WTC11 (cell line): Measurements from ENCODE around the gene LCN12.

Experiments used
- ATF2 ChIP-seq: sonication (generic); formaldehyde crosslinking; IDR thresholded peaks from 2 replicates; pipeline ENCODE4 v1.8.1; 2022; ENCODE audit warnings: low read depth, missing genetic modification reagents, borderline replicate concordance
- CTCF ChIP-seq: fragments of 200-600 bp; IDR thresholded peaks from 2 replicates; pipeline ENCODE4 v1.8.0; 2022; ENCODE audit warnings: antibody characterized with exemption
- ELF4 ChIP-seq: sonication (generic); formaldehyde crosslinking; IDR thresholded peaks from 2 replicates; pipeline ENCODE4 v1.8.1; 2022; ENCODE audit warnings: low read depth, mild to moderate bottlenecking, moderate library complexity, missing genetic modification reagents
- FOXP1 ChIP-seq: sonication (generic); formaldehyde crosslinking; IDR thresholded peaks from 2 replicates; pipeline ENCODE4 v1.8.0; 2022; ENCODE audit warnings: missing genetic modification reagents, mild to moderate bottlenecking, moderate library complexity, borderline replicate concordance
- JUN ChIP-seq: sonication (generic); formaldehyde crosslinking; IDR thresholded peaks from 2 replicates; pipeline ENCODE4 v1.8.0; 2023; ENCODE audit warnings: mild to moderate bottlenecking, missing genetic modification reagents
- KAT7 ChIP-seq: sonication (generic); formaldehyde crosslinking; IDR thresholded peaks from 2 replicates; pipeline ENCODE4 v1.8.1; 2023; ENCODE audit warnings: missing genetic modification reagents, mild to moderate bottlenecking, borderline replicate concordance
- MAX ChIP-seq: sonication (generic); formaldehyde crosslinking; IDR thresholded peaks from 2 replicates; pipeline ENCODE4 v1.8.0; 2022; ENCODE audit warnings: mild to moderate bottlenecking, missing genetic modification reagents
- NR2C2 ChIP-seq: sonication (generic); formaldehyde crosslinking; IDR thresholded peaks from 2 replicates; pipeline ENCODE4 v1.8.0; 2022; ENCODE audit warnings: mild to moderate bottlenecking, missing genetic modification reagents
- OVOL2 ChIP-seq: fragments of 250-450 bp; sonication (Bioruptor Pico); IDR thresholded peaks from 2 replicates; pipeline ENCODE4 v1.9.0; 2021; ENCODE audit warnings: mild to moderate bottlenecking, borderline replicate concordance
- SMAD3 ChIP-seq: sonication (generic); formaldehyde crosslinking; IDR thresholded peaks from 2 replicates; pipeline ENCODE4 v1.8.0; 2022; ENCODE audit warnings: missing genetic modification reagents, mild to moderate bottlenecking, borderline replicate concordance
- USF2 ChIP-seq: sonication (generic); formaldehyde crosslinking; IDR thresholded peaks from 2 replicates; pipeline ENCODE4 v1.8.1; 2023; ENCODE audit warnings: mild to moderate bottlenecking, missing genetic modification reagents, moderate library complexity
- ZBTB21 ChIP-seq: sonication (generic); formaldehyde crosslinking; IDR thresholded peaks from 2 replicates; pipeline ENCODE4 v1.8.1; 2023; ENCODE audit warnings: mild to moderate bottlenecking, missing genetic modification reagents, borderline replicate concordance
- TF ChIP-seq, protein P1 (sequence below): sonication (generic); formaldehyde crosslinking; IDR thresholded peaks from 2 replicates; pipeline ENCODE4 v1.8.1; 2023; ENCODE audit warnings: mild to moderate bottlenecking, moderate library complexity, missing genetic modification reagents

DNA sequence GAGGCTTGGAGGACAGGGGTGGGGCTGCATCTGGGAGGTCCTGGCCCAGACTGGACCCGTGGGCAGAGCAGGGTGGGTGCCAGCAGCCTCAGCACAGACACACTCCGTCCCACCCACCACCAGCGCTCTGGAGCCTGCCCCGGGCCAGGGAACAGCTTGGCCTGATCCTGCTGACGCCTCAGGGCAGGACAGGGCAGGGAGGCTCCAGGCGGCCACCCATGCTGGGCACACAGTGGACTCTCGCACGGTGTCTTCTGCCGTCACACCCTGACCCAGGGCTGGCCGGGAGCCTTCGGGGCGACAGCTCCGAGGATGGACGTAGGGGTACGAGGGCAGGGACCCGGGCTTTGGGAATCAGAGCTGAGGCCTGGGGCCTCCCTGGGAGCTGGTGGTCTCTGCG lies 17.1 kb downstream of the LCN12 start:
- TF ChIP-seq CTCF (no peak), SMAD3 (no peak), USF2 (CRISPR knock-in tag) (no peak), ATF2 (no peak), NR2C2 (CRISPR knock-in tag) (no peak), JUN (no peak), FOXP1 (CRISPR knock-in tag) (no peak), ELF4 (no peak), OVOL2 (CRISPR knock-in tag) (no peak), MAX (CRISPR knock-in tag) (no peak), ZBTB21 (CRISPR knock-in tag) (no peak), KAT7 (no peak)
- TF ChIP-seq, protein P1, sequence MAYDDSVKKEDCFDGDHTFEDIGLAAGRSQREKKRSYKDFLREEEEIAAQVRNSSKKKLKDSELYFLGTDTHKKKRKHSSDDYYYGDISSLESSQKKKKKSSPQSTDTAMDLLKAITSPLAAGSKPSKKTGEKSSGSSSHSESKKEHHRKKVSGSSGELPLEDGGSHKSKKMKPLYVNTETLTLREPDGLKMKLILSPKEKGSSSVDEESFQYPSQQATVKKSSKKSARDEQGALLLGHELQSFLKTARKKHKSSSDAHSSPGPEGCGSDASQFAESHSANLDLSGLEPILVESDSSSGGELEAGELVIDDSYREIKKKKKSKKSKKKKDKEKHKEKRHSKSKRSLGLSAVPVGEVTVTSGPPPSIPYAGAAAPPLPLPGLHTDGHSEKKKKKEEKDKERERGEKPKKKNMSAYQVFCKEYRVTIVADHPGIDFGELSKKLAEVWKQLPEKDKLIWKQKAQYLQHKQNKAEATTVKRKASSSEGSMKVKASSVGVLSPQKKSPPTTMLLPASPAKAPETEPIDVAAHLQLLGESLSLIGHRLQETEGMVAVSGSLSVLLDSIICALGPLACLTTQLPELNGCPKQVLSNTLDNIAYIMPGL (CRISPR knock-in tag), result no peak
